K562 (cell line): ENCODE data around the gene RHEBL1. TPM values are rescaled to one million over a fixed set of nuclear protein-coding genes. Genes with fewer than 3 reads are reported as not detected.

Experiments
- MGA ChIP-seq: fragments of 450-650 bp; IDR thresholded peaks from 2 replicates; pipeline ENCODE4 v1.6.1; 2016; ENCODE audit warnings: mild to moderate bottlenecking, moderate library complexity
- MYNN ChIP-seq, 2 experiments: sonication (generic); formaldehyde crosslinking in 1 of 2; IDR thresholded peaks; 2 replicates each; pipeline versions ENCODE4 v1.5.0 to v1.6.1; 2016 to 2020; ENCODE audit warnings: antibody characterized with exemption in 1 of 2, missing genetic modification reagents in 1 of 2
- TBP ChIP-seq: optimal IDR thresholded peaks from 2 replicates; pipeline ENCODE3; 2011; ENCODE audit warnings: low read depth, low read length, improper control_type of control experiment
- polyA plus RNA-seq, 8 experiments: library from polyadenylated mRNA; depleted of rRNA in 4 of 8; stranded (reverse) in 5 of 8; unstranded in 3 of 8; fragments of >200 nt; fragmentation: Nextera tagmentation in 2 of 8; fragmentation: Illumina TruSeq in 1 of 8; extraction: Ambion mirVana in 2 of 8; extraction: Trizol in 1 of 8; gene quantifications; 2 replicates each; pipeline versions ENCODE4 v1.2.1 to v1.2.3, GENCODE V29; 2011 to 2014; ENCODE audit warnings: inconsistent platforms in 1 of 8, missing spikeins in 1 of 8
- total RNA-seq, 7 experiments: library from RNA; depleted of rRNA in 6 of 7; stranded (reverse); fragments of >200 nt in 6 of 7; fragmentation: Illumina TruSeq in 2 of 7; extraction: Trizol in 2 of 7; gene quantifications; 2 replicates each; pipeline versions ENCODE4 v1.2.1 to v1.2.3, GENCODE V29; 2011 to 2021; ENCODE audit warnings: low replicate concordance in 1 of 7

RHEBL1 gene
- total and polyA plus RNA-seq, 9 of the 15 experiments (the other 6 are each of a cell fraction or from before 2014, with no cell fraction given) = 4.3 to 36.1 (median 8.2) TPM

GRCh38 chr12:49059045-49059298, 10.8 kb downstream of the RHEBL1 start (continued):
- TF ChIP-seq MGA (no peak), TBP (no peak), MYNN (IDR thresholded peaks at IDR 0.05) (no peak), MYNN (CRISPR knock-in tag; IDR thresholded peaks at IDR 0.05) (no peak)
